HG03439 (cell line): ENCODE measurements around the gene ATP2A3.

Experiments used
- ATAC-seq: cut with Tn5 transposase; IDR thresholded peaks from one replicate; pipeline ENCODE4 v1.9.1; 2021; ENCODE audit warnings: mild to moderate bottlenecking, moderate library complexity; ENCODE audit not compliant: unreplicated experiment

ATP2A3 gene

GRCh38 chr17:3974138-3974687, 10.0 kb upstream of the ATP2A3 start:
- no peak for ATAC-seq

- no peak for ATAC-seq
Measured at GRCh38 chr17:3973495-3974137, 9.4 kb upstream of the ATP2A3 start.

DNA sequence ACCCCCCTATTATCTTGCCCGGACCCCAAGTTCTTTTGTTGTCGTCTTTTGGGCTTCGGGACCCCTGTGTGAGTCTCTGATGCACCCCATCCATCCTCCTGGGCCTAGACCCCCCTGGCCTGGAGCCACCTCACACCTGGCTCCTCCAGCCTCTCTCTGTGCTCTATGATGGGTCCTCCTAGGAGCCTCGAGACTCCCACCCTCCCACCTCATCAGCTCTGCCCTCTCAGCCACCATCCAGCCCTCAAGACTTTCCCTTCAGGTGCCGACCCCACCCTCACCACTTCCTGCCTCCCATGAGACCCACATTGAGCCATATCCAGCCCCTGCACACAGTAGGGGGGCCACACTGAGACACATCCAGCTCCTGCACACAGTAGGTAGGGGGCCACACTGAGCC, 8.7 kb upstream of the ATP2A3 start:
- ATAC-seq = no peak

DNA sequence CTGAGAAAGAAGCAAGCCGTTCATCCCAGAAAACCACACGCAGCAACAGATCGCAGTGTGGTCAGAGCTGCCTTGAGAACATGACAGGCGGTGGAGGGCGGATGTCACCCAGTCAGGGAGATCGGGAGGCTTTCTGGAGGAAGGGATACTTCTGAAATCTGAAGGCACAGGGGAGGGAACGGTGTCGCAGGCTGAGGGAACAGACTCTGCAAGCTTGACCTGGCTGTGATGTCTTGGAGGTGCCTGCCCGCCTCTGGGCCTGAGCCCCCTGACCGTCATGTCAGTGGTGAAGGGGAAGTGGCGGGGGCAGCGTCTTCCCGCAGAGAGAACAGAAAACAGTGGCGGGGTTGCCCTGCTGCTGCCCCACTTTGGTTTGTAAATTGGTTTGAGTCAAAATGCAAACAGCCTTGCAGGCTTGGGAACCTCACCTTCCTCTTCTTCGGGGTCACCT, 8.1 kb upstream of the ATP2A3 start:
- no peak for ATAC-seq

DNA sequence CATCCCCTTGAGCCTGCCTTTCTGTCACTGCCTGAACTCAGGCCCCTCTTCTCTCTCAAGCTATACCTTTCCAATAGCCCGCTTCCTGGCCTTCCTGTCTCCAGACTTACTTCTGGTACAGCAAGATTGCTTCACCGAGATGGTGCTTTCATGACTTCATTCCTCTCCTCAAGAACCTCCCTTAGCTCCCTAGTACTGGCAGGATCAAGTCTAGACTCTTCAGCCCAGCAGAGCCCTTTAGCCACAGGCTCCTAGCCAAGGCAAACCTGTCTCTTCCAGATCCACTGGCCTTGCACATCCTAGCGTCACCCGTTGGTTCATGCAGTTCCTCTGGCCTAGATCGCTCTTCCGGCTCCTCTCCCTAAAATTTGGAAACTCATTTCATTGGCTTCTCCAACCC, 6.4 kb upstream of the ATP2A3 start:
- ATAC-seq = no peak

- ATAC-seq = no peak
Measured at GRCh38 chr17:3969963-3970362, 5.7 kb upstream of the ATP2A3 start.

GRCh38 chr17:3968886-3969524, 4.8 kb upstream of the ATP2A3 start:
- no peak for ATAC-seq

GRCh38 chr17:3968015-3968414, 3.8 kb upstream of the ATP2A3 start:
- no peak for ATAC-seq

DNA sequence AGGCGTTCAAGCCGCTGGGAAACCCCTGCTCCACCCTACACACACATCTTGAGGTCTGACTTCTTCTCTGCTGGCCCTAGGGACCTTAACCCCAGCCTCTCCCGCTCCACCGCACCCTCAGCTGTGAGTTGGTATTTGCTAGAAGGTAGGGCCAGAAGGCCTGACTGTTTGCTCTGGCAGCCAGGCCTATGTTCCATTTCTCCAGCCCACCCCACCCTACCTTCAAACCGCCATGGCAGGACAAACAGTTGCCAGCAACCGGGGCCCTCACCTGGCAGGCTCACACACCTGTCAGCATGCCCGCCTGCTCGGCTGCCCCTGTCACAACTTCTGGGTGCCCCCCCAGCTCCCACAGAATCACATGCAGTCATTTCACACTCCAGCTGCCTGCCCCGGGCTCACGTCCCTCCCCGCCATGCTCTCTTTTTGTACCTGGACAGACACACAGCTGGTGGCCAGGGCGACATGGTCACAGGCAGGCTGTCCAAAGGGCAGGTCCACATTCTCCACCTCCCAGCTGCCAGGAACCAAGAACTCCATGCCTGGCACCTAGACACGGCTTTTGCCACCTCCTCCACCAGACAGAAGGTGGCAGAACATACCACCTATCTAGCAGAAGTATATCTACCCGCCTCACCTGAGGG, 2.6 kb upstream of the ATP2A3 start:
- ATAC-seq = no peak

- no peak for ATAC-seq
Measured at GRCh38 chr17:3965118-3965800, 1.0 kb upstream of the ATP2A3 start.

DNA sequence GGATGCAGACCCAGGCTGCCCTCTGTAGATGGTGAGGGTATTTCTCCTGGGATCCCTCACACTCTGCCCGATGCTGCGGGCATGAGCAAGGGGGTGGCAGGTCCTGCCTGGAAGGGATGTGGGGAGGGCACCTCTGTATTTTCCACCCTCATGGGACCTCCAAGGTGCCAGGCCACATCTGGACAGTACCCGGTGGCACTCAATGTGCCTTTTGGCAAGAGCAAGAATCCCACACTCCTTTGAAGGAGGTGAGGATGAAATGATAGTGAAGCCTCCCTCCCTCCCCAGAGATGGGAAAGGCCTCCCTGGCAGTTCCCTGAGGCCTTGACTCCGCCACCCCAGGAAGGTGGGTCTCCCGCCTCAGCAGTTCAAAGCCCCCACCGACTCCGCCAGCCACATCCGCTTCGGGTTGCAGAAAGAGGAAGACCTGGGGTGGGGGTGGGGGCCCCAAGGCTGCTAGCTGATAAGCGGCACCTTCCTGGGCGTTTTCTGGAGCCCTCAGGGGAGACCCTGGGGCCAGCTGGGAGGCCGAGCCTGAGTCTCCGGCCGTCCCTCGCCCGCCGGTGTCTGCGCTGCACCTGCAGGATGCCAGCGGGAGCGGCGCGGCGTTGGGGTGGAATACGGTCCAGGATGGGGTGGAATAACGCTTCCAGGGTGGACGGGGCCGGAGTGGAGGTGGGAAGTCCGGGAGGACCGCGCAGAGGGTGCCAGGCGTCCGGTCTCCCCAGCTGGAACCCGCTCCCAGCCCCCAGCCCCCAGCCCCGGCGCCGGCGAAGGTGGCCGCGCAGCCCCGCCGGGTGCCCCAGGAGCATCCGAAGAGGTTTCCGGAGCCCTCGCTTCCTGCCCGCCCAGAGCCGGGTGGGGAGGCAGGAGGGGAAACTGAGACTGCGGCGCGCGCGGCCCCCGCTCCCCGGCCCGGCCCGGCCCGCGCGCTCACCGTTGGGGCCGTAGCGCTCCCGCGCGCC, 718 bp downstream of the ATP2A3 start:
- ATAC-seq = peak; percentile 20

DNA sequence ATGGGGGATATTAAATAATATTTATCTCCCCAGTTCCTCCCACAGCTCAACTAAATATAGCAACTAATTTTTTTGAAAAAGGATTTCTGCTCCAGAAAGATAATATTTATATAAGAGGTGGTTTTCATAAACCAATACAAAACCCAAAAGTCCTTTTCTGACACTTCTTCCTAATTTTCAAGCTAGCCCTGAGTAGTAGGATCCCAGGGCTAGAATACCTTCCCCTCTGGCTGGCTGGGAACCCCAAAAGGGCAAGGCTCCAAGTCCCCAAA, 1.3 kb downstream of the ATP2A3 start:
- no peak for ATAC-seq

- ATAC-seq = no peak
Measured at GRCh38 chr17:3962217-3962964, 1.8 kb downstream of the ATP2A3 start.

GRCh38 chr17:3961564-3962047, 2.6 kb downstream of the ATP2A3 start:
- ATAC-seq = no peak

DNA sequence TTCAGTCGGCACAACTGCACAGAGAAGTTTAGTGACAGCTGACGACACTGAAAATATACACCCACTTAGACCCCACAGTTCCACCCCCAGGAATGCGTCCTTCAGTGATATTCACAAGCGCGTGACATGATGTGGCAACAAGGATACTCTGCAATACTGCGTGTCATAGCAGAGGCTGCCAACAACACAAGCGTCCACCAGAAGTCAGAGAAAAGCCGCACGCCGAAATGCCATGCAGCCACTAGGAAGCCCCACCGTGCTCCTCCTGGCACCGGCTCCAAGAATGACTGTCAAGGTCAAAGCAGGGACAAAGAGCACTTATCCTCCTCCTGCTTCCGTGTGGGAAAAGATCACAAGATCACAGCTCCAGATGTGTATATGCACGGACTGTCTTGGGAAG, 3.5 kb downstream of the ATP2A3 start:
- ATAC-seq = no peak

DNA sequence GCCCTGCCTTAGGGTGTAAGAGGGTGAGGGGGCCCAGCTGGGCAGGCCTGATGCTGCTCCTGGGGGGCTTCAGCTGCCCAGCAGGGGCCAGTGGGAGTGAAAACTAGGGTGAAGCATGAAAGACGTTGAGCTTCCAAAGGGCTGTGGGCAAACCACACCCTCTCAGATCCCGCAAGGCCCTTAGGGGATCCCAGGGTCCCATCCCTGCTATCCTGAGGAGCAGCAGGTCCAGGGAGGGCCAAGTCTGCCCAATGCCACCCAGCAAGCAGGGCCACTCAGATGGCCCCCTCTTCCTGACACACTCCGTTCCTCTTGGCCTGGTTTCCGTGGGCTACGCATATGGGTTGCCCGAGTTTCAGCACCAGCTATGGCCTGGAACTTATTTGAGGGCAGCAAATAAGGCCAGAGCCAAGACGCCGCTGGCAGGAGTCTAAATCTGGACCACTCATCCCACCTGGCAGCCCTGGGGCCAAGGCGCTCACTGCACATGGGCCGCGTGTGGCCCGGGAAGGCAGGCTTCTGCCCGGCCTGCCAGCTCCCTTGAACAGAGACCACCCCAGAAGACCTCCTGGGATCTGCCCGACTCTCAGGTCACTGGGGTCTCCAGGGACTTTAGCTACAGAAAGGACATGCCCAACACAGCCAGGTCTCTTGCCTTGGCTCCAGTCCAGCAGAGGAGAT, 4.2 kb downstream of the ATP2A3 start:
- ATAC-seq = no peak

DNA sequence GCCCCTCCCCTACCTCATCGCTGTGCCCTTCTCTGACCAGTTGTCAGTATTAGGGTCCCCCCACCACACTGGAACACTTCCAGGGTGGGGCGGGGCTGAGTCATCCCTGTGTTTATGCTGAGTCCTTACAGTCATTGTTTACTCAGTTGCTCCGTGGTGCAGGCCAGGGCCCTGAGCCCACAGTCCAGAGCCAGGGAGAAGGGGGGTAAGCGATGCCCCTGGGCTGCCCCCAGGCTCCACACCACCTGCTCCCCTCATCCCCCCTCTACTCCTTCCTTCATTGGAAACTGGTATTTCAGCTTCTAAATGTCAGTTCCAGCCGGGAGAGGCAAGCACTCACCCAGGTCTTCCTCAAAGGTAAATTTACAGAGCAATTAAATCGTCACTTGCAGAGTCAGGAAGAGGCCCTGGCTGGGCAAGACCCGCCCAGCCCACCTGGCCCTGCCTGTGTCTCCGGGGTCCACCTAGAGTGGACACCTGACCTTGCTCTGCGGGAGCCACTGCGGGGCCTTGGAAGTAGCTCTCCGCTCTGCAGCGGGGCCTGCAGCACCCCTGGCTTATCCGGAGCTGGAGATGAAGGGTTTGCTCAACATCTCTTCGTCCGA, 4.8 kb downstream of the ATP2A3 start:
- no peak for ATAC-seq

DNA sequence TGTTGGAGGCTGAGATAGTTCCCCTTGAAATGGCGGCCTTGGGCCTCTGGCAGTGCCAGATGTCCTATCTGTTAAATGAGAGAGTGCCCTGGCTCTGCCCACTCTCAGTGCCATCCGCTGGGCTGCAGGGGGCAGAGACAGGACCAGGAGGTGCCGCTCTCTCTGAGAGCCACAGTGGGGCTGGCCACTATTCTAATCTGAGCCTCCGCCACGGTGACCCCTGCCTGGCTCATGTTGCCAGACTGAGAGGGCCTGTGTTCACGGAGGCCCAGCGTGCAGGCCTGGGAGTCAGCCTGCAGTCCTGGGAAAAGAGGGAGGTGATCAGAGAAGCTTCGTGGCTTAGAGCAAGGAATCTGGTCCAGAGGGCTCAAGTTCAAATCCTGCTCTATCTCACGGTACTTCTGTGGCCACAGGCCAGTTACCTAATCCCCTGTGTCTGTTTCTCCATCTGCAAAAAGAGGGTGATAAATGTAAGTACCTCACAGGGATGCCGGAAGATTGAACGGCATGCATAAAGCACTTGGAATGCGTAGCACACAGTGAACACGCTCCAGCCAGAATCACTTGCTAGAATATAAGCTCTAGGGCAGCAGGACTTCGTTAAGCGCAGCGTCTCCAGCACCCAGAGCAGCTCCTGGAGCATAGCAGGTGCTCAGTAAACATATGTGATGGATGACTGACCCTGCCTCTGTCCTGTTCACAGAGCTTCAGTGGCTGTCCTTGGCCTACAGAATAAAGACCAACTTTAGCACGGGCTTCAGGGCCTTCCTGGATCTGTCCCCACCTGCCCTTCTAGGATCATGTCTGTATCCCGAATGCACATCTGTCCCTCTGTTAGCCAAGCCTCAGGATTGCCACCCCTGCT, 6.3 kb downstream of the ATP2A3 start:
- no peak for ATAC-seq
